K562 (cell line): ENCODE data around the gene TK1. TPM values are rescaled to one million over a fixed set of nuclear protein-coding genes. Genes with fewer than 3 reads are reported as not detected.

Source experiments
- ATAC-seq: fragments of 200-7000 bp; cut with Tn5 transposase; 3 replicates; pipeline ENCODE4 v1.9.1; 2020; ENCODE audit warnings: moderate library complexity
- BruUV-seq: library from RNA; stranded (reverse); fragments of 400-500 nt; replicated peaks from 2 replicates; lab custom pipeline; 2021; lab: Mats Ljungman, UMichigan
- CTCF ChIA-PET: fragments of 300-600 bp; formaldehyde crosslinking; extraction: SDS; loops from one replicate; lab custom pipeline; 2021; ENCODE audit warnings: low intra/inter-chr PET ratio; lab: Yijun Ruan, JAX
- POLR2A ChIA-PET: fragments of 300-600, 350-650 bp; sonication (Branson Sonifier 250); formaldehyde crosslinking; extraction: SDS; loops from one replicate; lab custom pipeline; 2021; ENCODE audit warnings: antibody characterized with exemption, inconsistent platforms; lab: Yijun Ruan, JAX
- DNase-seq, 4 experiments: peaks; one replicate each; pipeline versions ENCODE4 v3.0.0 to v3.0.0-alpha.2; 2011 to 2018; ENCODE audit warnings: low spot score in 3 of 4, mixed read lengths in 3 of 4; ENCODE audit errors: extremely low read depth in 1 of 4
- FAIRE-seq: peaks from 2 replicates; lab custom pipeline; 2011; peaks lifted over from hg19 to GRCh38; lab: Jason Lieb, UNC
- H2AFZ ChIP-seq: 2 replicates; pipeline ENCODE4 v1.6.0; 2011; ENCODE audit warnings: low read depth, low read length, control low read depth, inconsistent platforms
- H3K27ac ChIP-seq: fragments of 200-600 bp; 3 replicates; pipeline ENCODE4 v1.8.0; 2011; ENCODE audit warnings: low read depth, mild to moderate bottlenecking, control low read depth, inconsistent platforms, low read length, moderate library complexity, mixed read lengths; ENCODE audit errors: extremely low read depth
- H3K27me3 ChIP-seq, 2 experiments: fragments of 300-600 bp in 1 of 2; 2 replicates in 1 of 2; 3 replicates in 1 of 2; pipeline versions ENCODE4 v1.6.0 to v1.8.0; 2011; ENCODE audit warnings: inconsistent platforms in 2 of 2, low read length in 2 of 2, mild to moderate bottlenecking in 1 of 2, mixed read lengths in 1 of 2, moderate library complexity in 1 of 2; ENCODE audit not compliant: control insufficient read depth in 2 of 2, insufficient read depth in 2 of 2
- H3K36me3 ChIP-seq: fragments of 300-600 bp; 3 replicates; pipeline ENCODE4 v1.8.0; 2011; ENCODE audit warnings: mild to moderate bottlenecking, low read length, inconsistent platforms; ENCODE audit not compliant: control insufficient read depth, insufficient read depth
- H3K4me1 ChIP-seq, 2 experiments: fragments of 200-600 bp in 1 of 2; replicated peaks in 1 of 2; 2 replicates in 1 of 2; 3 replicates in 1 of 2; pipeline versions ENCODE4 v1.5.1 to v1.8.0; 2011; ENCODE audit warnings: inconsistent platforms in 2 of 2, low read length in 2 of 2, mild to moderate bottlenecking in 1 of 2, mixed read lengths in 1 of 2, moderate library complexity in 1 of 2; ENCODE audit not compliant: control insufficient read depth in 2 of 2, insufficient read depth in 2 of 2
- H3K4me2 ChIP-seq: 2 replicates; pipeline ENCODE4 v1.6.1; 2011; ENCODE audit warnings: low read length, control low read depth, inconsistent platforms, mixed read lengths; ENCODE audit not compliant: insufficient read depth
- H3K4me3 ChIP-seq: fragments of 200-600 bp; sonication (generic), shearing (Covaris generic); 2 replicates; pipeline ENCODE4 v1.5.1; 2016; ENCODE audit warnings: control low read depth, inconsistent platforms
- H3K79me2 ChIP-seq: fragments of 200-600 bp; 3 replicates; pipeline ENCODE4 v1.8.0; 2011; ENCODE audit warnings: low read length, inconsistent platforms; ENCODE audit not compliant: control insufficient read depth, insufficient read depth
- H3K9ac ChIP-seq, 2 experiments: 2 replicates each; pipeline versions ENCODE4 v1.6.0 to v1.6.1; 2011; ENCODE audit warnings: low read depth in 2 of 2, low read length in 2 of 2, control low read depth in 1 of 2, inconsistent platforms in 1 of 2, mild to moderate bottlenecking in 1 of 2, mixed read lengths in 1 of 2; ENCODE audit not compliant: insufficient read depth in 1 of 2
- H3K9me1 ChIP-seq: one replicate; pipeline ENCODE4 v1.6.0; 2011; ENCODE audit warnings: inconsistent platforms, mild to moderate bottlenecking, low read length, moderate library complexity; ENCODE audit not compliant: control insufficient read depth, insufficient read depth
- H3K9me3 ChIP-seq: replicated peaks from 2 replicates; pipeline ENCODE4 v1.5.1; 2011; ENCODE audit warnings: low read depth, low read length, inconsistent platforms; ENCODE audit not compliant: control insufficient read depth, insufficient read depth
- H4K20me1 ChIP-seq: replicated peaks from 2 replicates; pipeline ENCODE4 v1.6.1; 2011; ENCODE audit warnings: low read length, inconsistent platforms, mixed read lengths; ENCODE audit not compliant: control insufficient read depth, insufficient read depth
- SLC30A9 ChIP-seq: fragments of 250-450 bp; sonication (Bioruptor Pico); IDR thresholded peaks from 2 replicates; pipeline ENCODE4 v1.8.0; 2022; ENCODE audit warnings: mild to moderate bottlenecking, moderate library complexity
- ZBTB33 ChIP-seq: sonication (generic); formaldehyde crosslinking; IDR thresholded peaks from 2 replicates; pipeline ENCODE4 v1.8.1; 2023; ENCODE audit warnings: mild to moderate bottlenecking, missing genetic modification reagents
- WGBS: fragments of 100-300 bp; shearing (Covaris generic); methylation state at CpG from one replicate; pipeline ENCODE4 v1.1.6; 2016; ENCODE audit warnings: low coverage, mixed read lengths; ENCODE audit not compliant: insufficient coverage; ENCODE audit errors: missing lambda C conversion rate; 5-methylcytosine and 5-hydroxymethylcytosine counted together
- in situ Hi-C: fragments of 300-500 bp; cut with MboI; formaldehyde crosslinking; loops from 4 replicates; pipeline ENCODE4 v1.15.0; 2018; ENCODE audit warnings: inconsistent platforms, mixed read lengths
- intact Hi-C: fragments of 100-400 bp; cut with micrococcal nuclease; formaldehyde crosslinking; loops from 2 replicates; pipeline ENCODE4 v1.14.2; 2022
- polyA plus RNA-seq, 8 experiments: library from polyadenylated mRNA; depleted of rRNA in 4 of 8; stranded (reverse) in 5 of 8; unstranded in 3 of 8; fragments of >200 nt; fragmentation: Nextera tagmentation in 2 of 8; fragmentation: Illumina TruSeq in 1 of 8; extraction: Ambion mirVana in 2 of 8; extraction: Trizol in 1 of 8; gene quantifications; 2 replicates each; pipeline versions ENCODE4 v1.2.1 to v1.2.3, GENCODE V29; 2011 to 2014; ENCODE audit warnings: inconsistent platforms in 1 of 8, missing spikeins in 1 of 8
- total RNA-seq, 7 experiments: library from RNA; depleted of rRNA in 6 of 7; stranded (reverse); fragments of >200 nt in 6 of 7; fragmentation: Illumina TruSeq in 2 of 7; extraction: Trizol in 2 of 7; gene quantifications; 2 replicates each; pipeline versions ENCODE4 v1.2.1 to v1.2.3, GENCODE V29; 2011 to 2021; ENCODE audit warnings: low replicate concordance in 1 of 7

Gene TK1
- total and polyA plus RNA-seq, 9 of the 15 experiments (the other 6 are each of a cell fraction or from before 2014, with no cell fraction given), result 8.4 to 280 (median 103) TPM

- 0 out of 4 replicates have a peak overlapping the region, but pooled peaks of 1 of the 2 experiments have one; percentile 5 for H3K9ac ChIP-seq
- peaks cover 0 to 47% of the 10 kb centered on the region in 2 experiments; a peak in 3 of 5 replicates for H3K4me1 ChIP-seq
- ChIA-PET CTCF (no interaction called here), POLR2A (interaction anchor here (0.6 to 1.6 kb wide), 2 partner anchors 11 to 13 kb away, joined by 3 read pairs; no protein-coding TSS in a partner anchor)
- H2AFZ ChIP-seq, result no peak overlapping the region
- no peaks in the 10 kb centered on the region for H3K27me3 ChIP-seq
- BruUV-seq, result no TSS peak
- H4K20me1 ChIP-seq, result no peaks in the 10 kb centered on the region
- H3K9me3 ChIP-seq, result no peaks in the 10 kb centered on the region
- ATAC-seq (no peak), FAIRE-seq (no peak), DNase-seq (peak in 1 of 4 experiments; percentile 39)
- no peak overlapping the region for H3K27ac ChIP-seq
- intact Hi-C loops (no loop called here), in situ Hi-C loops (no loop called here)
- H3K4me2 ChIP-seq, result no peak overlapping the region
- H3K36me3 ChIP-seq, result no peaks in the 10 kb centered on the region
- WGBS, result 61% methylated on average over 19 of the region's 55 CpGs
- no peak overlapping the region for H3K4me3 ChIP-seq
- H3K9me1 ChIP-seq, result no peaks in the 10 kb centered on the region
- H3K79me2 ChIP-seq, result no peaks in the 10 kb centered on the region
- TF ChIP-seq ZBTB33 (CRISPR knock-in tag) (peak; percentile 96), SLC30A9 (CRISPR knock-in tag) (no peak)
Measured at GRCh38 chr17:78231991-78232858, 45.4 kb upstream of the TK1 start.
